ENCODE measurements around the gene MITF.

The MITF gene

GRCh38 chr3:69983546-69984265 is 244.4 kb downstream of the MITF start:
- DNase-seq: no peak

GRCh38 chr3:69985266-69985665 is 246.0 kb downstream of the MITF start:
- DNase-seq: no peak

- DNase-seq: no peak
These were observed 247.2 kb downstream of the MITF start for GRCh38 chr3:69986419-69986818.

- no peak for DNase-seq
These were observed 248.6 kb downstream of the MITF start for GRCh38 chr3:69987833-69988232.

- DNase-seq: no peak
These were observed 254.5 kb downstream of the MITF start for GRCh38 chr3:69993757-69994156.

- no peak for DNase-seq
These were observed 255.7 kb downstream of the MITF start for GRCh38 chr3:69994919-69995318.

- no peak for DNase-seq
These were observed 258.5 kb downstream of the MITF start for GRCh38 chr3:69997631-69998307.

- DNase-seq: no peak
These were observed 259.5 kb downstream of the MITF start for GRCh38 chr3:69998759-69999139.

- no peak for DNase-seq
These were observed 260.1 kb downstream of the MITF start, which contains the start of gene SAMMSON for GRCh38 chr3:69999140-70000027. Gene SAMMSON, plus strand, starts transcription at chr3:69999733.

- DNase-seq: no peak
These were observed 260.8 kb downstream of the MITF start for GRCh38 chr3:70000028-70000410.

GRCh38 chr3:70000563-70001081 is 261.4 kb downstream of the MITF start:
- DNase-seq: no peak

GRCh38 chr3:70003119-70003518 is 263.9 kb downstream of the MITF start:
- DNase-seq: no peak

- no peak for DNase-seq
These were observed 266.8 kb downstream of the MITF start for GRCh38 chr3:70006089-70006488.

GRCh38 chr3:70010346-70010745 is 271.1 kb downstream of the MITF start:
- no peak for DNase-seq

- no peak for DNase-seq
These were observed 272.3 kb downstream of the MITF start for GRCh38 chr3:70011582-70011981.
